SK-N-DZ (cell line): ENCODE measurements around the gene ENOPH1.

Source experiments
- DNase-seq: peaks from one replicate; pipeline ENCODE4 v3.0.0-alpha.2; 2015; ENCODE audit warnings: low spot score

The ENOPH1 gene

GRCh38 chr4:82428526-82428968, 1.8 kb upstream of the ENOPH1 start:
- DNase-seq: no peak

GRCh38 chr4:82428969-82429727, 1.2 kb upstream of the ENOPH1 start:
- DNase-seq: peak; percentile 87

- DNase-seq: no peak
Measured at GRCh38 chr4:82429728-82430192, 630 bp upstream of the ENOPH1 start.

GRCh38 chr4:82430964-82431745, 765 bp downstream of the ENOPH1 start:
- no peak for DNase-seq

- no peak for DNase-seq
Measured at GRCh38 chr4:82431831-82432230, 1.4 kb downstream of the ENOPH1 start.

- DNase-seq: no peak
Measured at GRCh38 chr4:82432596-82432995, 2.2 kb downstream of the ENOPH1 start.

GRCh38 chr4:82433791-82434190, 3.4 kb downstream of the ENOPH1 start:
- DNase-seq: no peak

GRCh38 chr4:82434949-82435348, 4.6 kb downstream of the ENOPH1 start:
- no peak for DNase-seq

- no peak for DNase-seq
Measured at GRCh38 chr4:82436130-82436529, 5.7 kb downstream of the ENOPH1 start.

GRCh38 chr4:82436780-82437179, 6.4 kb downstream of the ENOPH1 start:
- DNase-seq: no peak

- DNase-seq: no peak
Measured at GRCh38 chr4:82437285-82438005, 7.1 kb downstream of the ENOPH1 start.

GRCh38 chr4:82439088-82439487, 8.7 kb downstream of the ENOPH1 start:
- no peak for DNase-seq

GRCh38 chr4:82447886-82448285, 17.5 kb downstream of the ENOPH1 start:
- no peak for DNase-seq

- DNase-seq: no peak
Measured at GRCh38 chr4:82450966-82451755, 20.8 kb downstream of the ENOPH1 start.

- no peak for DNase-seq
Measured at GRCh38 chr4:82452026-82452425, 21.6 kb downstream of the ENOPH1 start.

GRCh38 chr4:82457266-82457665, 26.9 kb downstream of the ENOPH1 start:
- no peak for DNase-seq

GRCh38 chr4:82458729-82459128, 28.3 kb downstream of the ENOPH1 start:
- no peak for DNase-seq

- no peak for DNase-seq
Measured at GRCh38 chr4:82461710-82462109, 31.3 kb downstream of the ENOPH1 start.

- peak; percentile 74 for DNase-seq
Measured at GRCh38 chr4:82462415-82462831, 32.0 kb downstream of the ENOPH1 start.

GRCh38 chr4:82463221-82463620, 32.8 kb downstream of the ENOPH1 start:
- DNase-seq: no peak

- no peak for DNase-seq
Measured at GRCh38 chr4:82467471-82467870, 37.1 kb downstream of the ENOPH1 start.
